GM12878 (cell line): ENCODE measurements around the gene HDDC2.

ENCODE experiments used
- EGR1 ChIP-seq, 2 experiments: IDR thresholded peaks; 1 replicate in 1 of 2; 2 replicates in 1 of 2; pipeline ENCODE4 v1.6.1; 2011 to 2012; ENCODE audit warnings: low read depth in 2 of 2, low read length in 2 of 2, borderline replicate concordance in 1 of 2, mild to moderate bottlenecking in 1 of 2, moderate library complexity in 1 of 2
- RFX5 ChIP-seq: IDR thresholded peaks from 2 replicates; pipeline ENCODE4 v1.6.1; 2011; ENCODE audit warnings: low read depth, low read length, improper control_type of control experiment
- TF ChIP-seq, protein P1 (sequence below): IDR thresholded peaks from 2 replicates; pipeline ENCODE4 v1.6.1; 2012; ENCODE audit warnings: low read length, inconsistent platforms
- TF ChIP-seq, protein P2 (sequence below), 3 experiments: IDR thresholded peaks in 2 of 3; conservative IDR thresholded peaks in 1 of 3; 2 replicates each; pipeline ENCODE4 v1.5.1; 2011; ENCODE audit warnings: low read depth in 3 of 3, low read length in 3 of 3, mild to moderate bottlenecking in 3 of 3, control low read depth in 2 of 3, moderate library complexity in 2 of 3, inconsistent platforms in 1 of 3, mixed read lengths in 1 of 3; ENCODE audit not compliant: control insufficient read depth in 2 of 3, insufficient read depth in 1 of 3; ENCODE audit errors: extremely low read depth in 1 of 3

DNA sequence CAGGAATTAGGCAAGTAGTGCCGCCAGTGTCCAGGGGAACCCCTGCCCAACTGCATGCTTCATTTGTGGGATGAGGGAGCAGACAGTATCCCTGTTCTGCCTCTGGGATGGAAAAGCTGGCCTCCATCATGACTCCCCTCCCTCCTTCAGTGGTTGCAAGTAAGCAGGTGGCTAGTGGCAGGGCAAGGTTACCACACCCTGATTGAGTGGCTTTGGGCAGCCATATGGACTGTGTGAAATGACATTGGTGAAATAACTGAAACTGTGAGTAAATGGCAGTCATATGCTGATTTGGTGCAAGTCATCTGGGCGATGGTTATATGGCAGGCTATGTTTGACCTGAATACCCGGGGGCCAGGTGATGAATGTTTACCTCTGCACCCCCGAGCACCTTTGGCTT, 33.0 kb downstream of the HDDC2 start:
- TF ChIP-seq EGR1 (IDR thresholded peaks at IDR 0.05; ENCODE audit: borderline replicate concordance in 1 of 2, low read depth in 2 of 2, low read length in 2 of 2) (no peak), RFX5 (no peak)
- TF ChIP-seq, protein P1, sequence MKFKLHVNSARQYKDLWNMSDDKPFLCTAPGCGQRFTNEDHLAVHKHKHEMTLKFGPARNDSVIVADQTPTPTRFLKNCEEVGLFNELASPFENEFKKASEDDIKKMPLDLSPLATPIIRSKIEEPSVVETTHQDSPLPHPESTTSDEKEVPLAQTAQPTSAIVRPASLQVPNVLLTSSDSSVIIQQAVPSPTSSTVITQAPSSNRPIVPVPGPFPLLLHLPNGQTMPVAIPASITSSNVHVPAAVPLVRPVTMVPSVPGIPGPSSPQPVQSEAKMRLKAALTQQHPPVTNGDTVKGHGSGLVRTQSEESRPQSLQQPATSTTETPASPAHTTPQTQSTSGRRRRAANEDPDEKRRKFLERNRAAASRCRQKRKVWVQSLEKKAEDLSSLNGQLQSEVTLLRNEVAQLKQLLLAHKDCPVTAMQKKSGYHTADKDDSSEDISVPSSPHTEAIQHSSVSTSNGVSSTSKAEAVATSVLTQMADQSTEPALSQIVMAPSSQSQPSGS, result no peak
- TF ChIP-seq, protein P2, sequence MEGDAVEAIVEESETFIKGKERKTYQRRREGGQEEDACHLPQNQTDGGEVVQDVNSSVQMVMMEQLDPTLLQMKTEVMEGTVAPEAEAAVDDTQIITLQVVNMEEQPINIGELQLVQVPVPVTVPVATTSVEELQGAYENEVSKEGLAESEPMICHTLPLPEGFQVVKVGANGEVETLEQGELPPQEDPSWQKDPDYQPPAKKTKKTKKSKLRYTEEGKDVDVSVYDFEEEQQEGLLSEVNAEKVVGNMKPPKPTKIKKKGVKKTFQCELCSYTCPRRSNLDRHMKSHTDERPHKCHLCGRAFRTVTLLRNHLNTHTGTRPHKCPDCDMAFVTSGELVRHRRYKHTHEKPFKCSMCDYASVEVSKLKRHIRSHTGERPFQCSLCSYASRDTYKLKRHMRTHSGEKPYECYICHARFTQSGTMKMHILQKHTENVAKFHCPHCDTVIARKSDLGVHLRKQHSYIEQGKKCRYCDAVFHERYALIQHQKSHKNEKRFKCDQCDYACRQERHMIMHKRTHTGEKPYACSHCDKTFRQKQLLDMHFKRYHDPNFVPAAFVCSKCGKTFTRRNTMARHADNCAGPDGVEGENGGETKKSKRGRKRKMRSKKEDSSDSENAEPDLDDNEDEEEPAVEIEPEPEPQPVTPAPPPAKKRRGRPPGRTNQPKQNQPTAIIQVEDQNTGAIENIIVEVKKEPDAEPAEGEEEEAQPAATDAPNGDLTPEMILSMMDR (IDR thresholded peaks at IDR 0.05 in 2 of 3, conservative IDR thresholded peaks at IDR 0.05 in 1 of 3; ENCODE audit: control insufficient read depth in 2 of 3, extremely low read depth in 1 of 3, insufficient read depth in 1 of 3, low read depth in 3 of 3, low read length in 3 of 3), result no peak
